Endothelial cell of umbilical vein (primary cell): ENCODE measurements around the gene AATF. TPM values are rescaled to one million over a fixed set of nuclear protein-coding genes. Genes with fewer than 3 reads are reported as not detected.

Experiments used
- BruUV-seq: library from RNA; stranded (reverse); fragments of 400-500 nt; replicated peaks from 2 replicates; lab custom pipeline; 2021; lab: Mats Ljungman, UMichigan
- CTCF ChIA-PET: fragments of 300-600, 350-600 bp; sonication (Branson Sonifier 250); formaldehyde crosslinking; loops from one replicate; lab custom pipeline; 2021; ENCODE audit warnings: antibody characterized with exemption, inconsistent platforms; lab: Charles Lee
- POLR2A ChIA-PET: fragments of 300-600, 350-600 bp; sonication (Branson Sonifier 250); formaldehyde crosslinking; loops from one replicate; lab custom pipeline; 2021; ENCODE audit warnings: antibody characterized with exemption, inconsistent platforms; lab: Charles Lee
- DNase-seq: peaks from one replicate; pipeline ENCODE4 v3.0.0-alpha.2; 2011; ENCODE audit warnings: low read depth, low spot score
- FAIRE-seq: peaks from 2 replicates; lab custom pipeline; 2011; peaks lifted over from hg19 to GRCh38; lab: Jason Lieb, UNC
- H2AFZ ChIP-seq: 2 replicates; pipeline ENCODE4 v1.6.0; 2012; ENCODE audit warnings: low read depth, low read length, control low read depth, inconsistent platforms
- H3K27ac ChIP-seq: 2 replicates; pipeline ENCODE4 v1.5.1; 2011; ENCODE audit warnings: low read depth, mild to moderate bottlenecking, control low read depth, low read length, moderate library complexity; ENCODE audit not compliant: insufficient read depth
- H3K27me3 ChIP-seq, 2 experiments: 2 replicates each; pipeline versions ENCODE4 v1.6.0 to v1.6.1; 2011; ENCODE audit warnings: low read length in 2 of 2, mixed read lengths in 1 of 2; ENCODE audit not compliant: control insufficient read depth in 2 of 2, insufficient read depth in 2 of 2
- H3K36me3 ChIP-seq, 2 experiments: 2 replicates in 1 of 2; 3 replicates in 1 of 2; pipeline ENCODE4 v1.5.1; 2011; ENCODE audit warnings: low read length in 2 of 2, mild to moderate bottlenecking in 1 of 2, moderate library complexity in 1 of 2; ENCODE audit not compliant: control insufficient read depth in 2 of 2, insufficient read depth in 2 of 2; ENCODE audit errors: extremely low read depth in 1 of 2
- H3K4me1 ChIP-seq: 3 replicates; pipeline ENCODE4 v1.5.1; 2011; ENCODE audit warnings: mild to moderate bottlenecking, low read length; ENCODE audit not compliant: control insufficient read depth, insufficient read depth; ENCODE audit errors: extremely low read depth
- H3K4me2 ChIP-seq: 2 replicates; pipeline ENCODE4 v1.6.1; 2011; ENCODE audit warnings: low read length, control low read depth, mixed read lengths; ENCODE audit not compliant: insufficient read depth
- H3K4me3 ChIP-seq, 3 experiments: fragments of 200-600 bp in 1 of 3; sonication (generic), shearing (Covaris generic) in 1 of 3; replicated peaks in 1 of 3; 2 replicates each; pipeline ENCODE4 v1.5.1; 2011 to 2016; ENCODE audit warnings: control low read depth in 3 of 3, low read length in 3 of 3, mild to moderate bottlenecking in 2 of 3, inconsistent platforms in 1 of 3, low read depth in 1 of 3, moderate library complexity in 1 of 3; ENCODE audit not compliant: insufficient read depth in 1 of 3
- H3K79me2 ChIP-seq: 2 replicates; pipeline ENCODE4 v1.6.0; 2012; ENCODE audit warnings: low read length, inconsistent platforms; ENCODE audit not compliant: control insufficient read depth, insufficient read depth
- H3K9ac ChIP-seq: replicated peaks from 2 replicates; pipeline ENCODE3; 2011; ENCODE audit warnings: low read length, control low read depth; ENCODE audit not compliant: insufficient read depth; ENCODE audit errors: extremely low read depth
- H3K9me1 ChIP-seq: replicated peaks from 3 replicates; pipeline ENCODE4 v1.6.0; 2011; ENCODE audit warnings: mild to moderate bottlenecking, low read length; ENCODE audit not compliant: control insufficient read depth, insufficient read depth; ENCODE audit errors: extremely low read depth
- H3K9me3 ChIP-seq: replicated peaks from 2 replicates; pipeline ENCODE4 v1.5.1; 2012; ENCODE audit warnings: low read length, inconsistent platforms; ENCODE audit not compliant: control insufficient read depth, insufficient read depth
- H4K20me1 ChIP-seq: replicated peaks from 2 replicates; pipeline ENCODE3; 2011; ENCODE audit warnings: mild to moderate bottlenecking, low read length; ENCODE audit not compliant: control insufficient read depth, insufficient read depth; ENCODE audit errors: extremely low read depth
- CTCF ChIP-seq, 2 donors: IDR thresholded peaks; 1 replicate in 1 of 2; 2 replicates in 1 of 2; pipeline ENCODE4 v1.5.1; 2011; ENCODE audit warnings: low read length in 2 of 2, mild to moderate bottlenecking in 2 of 2, moderate library complexity in 2 of 2, control low read depth in 1 of 2, inconsistent platforms in 1 of 2, low read depth in 1 of 2; ENCODE audit not compliant: insufficient read depth in 1 of 2; ENCODE audit errors: extremely low read depth in 1 of 2
- EZH2 ChIP-seq: IDR thresholded peaks from 2 replicates; pipeline ENCODE4 v1.6.1; 2012; ENCODE audit warnings: borderline replicate concordance, low read depth, mild to moderate bottlenecking, moderate library complexity, low read length, inconsistent platforms; ENCODE audit not compliant: severe bottlenecking
- FOS ChIP-seq: IDR thresholded peaks from 2 replicates; pipeline ENCODE4 v1.6.1; 2011; ENCODE audit warnings: mild to moderate bottlenecking, low read length, moderate library complexity, borderline replicate concordance; ENCODE audit not compliant: insufficient read depth
- GATA2 ChIP-seq: IDR thresholded peaks from 2 replicates; pipeline ENCODE4 v1.7.0; 2011; ENCODE audit warnings: low read depth, mild to moderate bottlenecking, moderate library complexity, mixed read lengths, low read length; ENCODE audit not compliant: insufficient read length, insufficient read depth
- JUN ChIP-seq: IDR thresholded peaks from 2 replicates; pipeline ENCODE4 v1.6.1; 2011; ENCODE audit warnings: borderline replicate concordance, low read depth; ENCODE audit not compliant: insufficient read length, insufficient read depth
- MAX ChIP-seq: IDR thresholded peaks from 2 replicates; pipeline ENCODE4 v1.6.1; 2011; ENCODE audit not compliant: insufficient read depth, insufficient read length
- MYC ChIP-seq: IDR thresholded peaks from one replicate; pipeline ENCODE4 v1.6.1; 2011; ENCODE audit warnings: mild to moderate bottlenecking, low read depth, low read length
- POLR2A ChIP-seq: IDR thresholded peaks from 2 replicates; pipeline ENCODE4 v1.6.1; 2012; ENCODE audit warnings: low read depth, mild to moderate bottlenecking, control low read depth, low read length
- POLR2AphosphoS5 ChIP-seq: IDR thresholded peaks from 2 replicates; pipeline ENCODE4 v1.6.1; 2012; ENCODE audit warnings: low read depth, mild to moderate bottlenecking, control low read depth, low read length, moderate library complexity; ENCODE audit not compliant: insufficient read depth
- dilution Hi-C: fragments of 300-500 bp; cut with MboI; formaldehyde crosslinking; loops from one replicate; pipeline ENCODE4 v1.15.0; 2019; ENCODE audit warnings: low sequenced_read_pairs; ENCODE audit not compliant: extremely low pct_ligation_motif_present
- intact Hi-C: fragments of 100-400 bp; cut with micrococcal nuclease; formaldehyde crosslinking; loops from one replicate; pipeline ENCODE4 v1.10.0; 2022
- polyA plus RNA-seq, 4 experiments: library from polyadenylated mRNA; depleted of rRNA in 3 of 4; stranded (reverse) in 3 of 4; unstranded in 1 of 4; fragments of >200 nt; gene quantifications; 2 replicates each; pipeline versions ENCODE4 v1.2.1 to v1.2.3, GENCODE V29; 2011 to 2012; ENCODE audit warnings: missing spikeins in 1 of 4
- total RNA-seq: library from RNA; stranded (reverse); gene quantifications from 2 replicates; pipeline ENCODE4 v1.2.3, GENCODE V29; 2021

The AATF gene
- total and polyA plus RNA-seq, 2 donors (not counting 3 experiments of a cell fraction or from before 2014, with no cell fraction given) = 15.7 to 47.2 TPM

- no peak overlapping the region for H3K27ac ChIP-seq
- no TSS peak for BruUV-seq
- H2AFZ ChIP-seq = no peak overlapping the region
- no peaks in the 10 kb centered on the region for H3K27me3 ChIP-seq
- H3K9me3 ChIP-seq = no peaks in the 10 kb centered on the region
- H3K4me1 ChIP-seq = no peaks in the 10 kb centered on the region
- intact Hi-C loops = no loop called here
- DNase-seq (no peak), FAIRE-seq (no peak)
- no peak overlapping the region for H3K9ac ChIP-seq
- ChIA-PET CTCF (interaction anchor here (1.1 to 2.0 kb wide), 4 partner anchors 9 to 427 kb away, joined by 3 to 7 read pairs (median 4); no protein-coding TSS in a partner anchor), POLR2A (no interaction called here)
- dilution Hi-C loops = loop anchor here (25.0 kb wide), 1 partner anchor 393 kb away; no protein-coding TSS in a partner anchor
- H4K20me1 ChIP-seq = no peaks in the 10 kb centered on the region
- peaks cover 0 to 5% of the 10 kb centered on the region in 2 experiments for H3K36me3 ChIP-seq
- TF ChIP-seq CTCF (IDR thresholded peaks at IDR 0.05; ENCODE audit: extremely low read depth in 1 of 2, insufficient read depth in 1 of 2, low read depth in 1 of 2, low read length in 2 of 2) (no peak), MAX (no peak), POLR2AphosphoS5 (no peak), POLR2A (no peak), FOS (no peak), JUN (no peak), GATA2 (no peak), MYC (no peak), EZH2 (no peak)
- H3K79me2 ChIP-seq = no peaks in the 10 kb centered on the region
- H3K4me3 ChIP-seq = no peak overlapping the region
- H3K9me1 ChIP-seq = no peaks in the 10 kb centered on the region
- H3K4me2 ChIP-seq = no peak overlapping the region
Observed at GRCh38 chr17:37054894-37055293, 106.1 kb downstream of the AATF start.
